ENCODE results near the gene C1orf21.
"Not testable (repeated sequence)": the region's sequence is repeated elsewhere in the genome, so short reads cannot be mapped to it uniquely, and the experiment has no call there.

The C1orf21 gene

GRCh38 chr1:184608990-184609389 is 222.2 kb downstream of the C1orf21 start:
- no peak overlapping the region for H3K4me3 ChIP-seq (ENCODE audit: low read length)
- DNase-seq (ENCODE audit: low read depth): no peak
- TF ChIP-seq, protein P1, sequence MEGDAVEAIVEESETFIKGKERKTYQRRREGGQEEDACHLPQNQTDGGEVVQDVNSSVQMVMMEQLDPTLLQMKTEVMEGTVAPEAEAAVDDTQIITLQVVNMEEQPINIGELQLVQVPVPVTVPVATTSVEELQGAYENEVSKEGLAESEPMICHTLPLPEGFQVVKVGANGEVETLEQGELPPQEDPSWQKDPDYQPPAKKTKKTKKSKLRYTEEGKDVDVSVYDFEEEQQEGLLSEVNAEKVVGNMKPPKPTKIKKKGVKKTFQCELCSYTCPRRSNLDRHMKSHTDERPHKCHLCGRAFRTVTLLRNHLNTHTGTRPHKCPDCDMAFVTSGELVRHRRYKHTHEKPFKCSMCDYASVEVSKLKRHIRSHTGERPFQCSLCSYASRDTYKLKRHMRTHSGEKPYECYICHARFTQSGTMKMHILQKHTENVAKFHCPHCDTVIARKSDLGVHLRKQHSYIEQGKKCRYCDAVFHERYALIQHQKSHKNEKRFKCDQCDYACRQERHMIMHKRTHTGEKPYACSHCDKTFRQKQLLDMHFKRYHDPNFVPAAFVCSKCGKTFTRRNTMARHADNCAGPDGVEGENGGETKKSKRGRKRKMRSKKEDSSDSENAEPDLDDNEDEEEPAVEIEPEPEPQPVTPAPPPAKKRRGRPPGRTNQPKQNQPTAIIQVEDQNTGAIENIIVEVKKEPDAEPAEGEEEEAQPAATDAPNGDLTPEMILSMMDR (conservative IDR thresholded peaks at IDR 0.05; ENCODE audit: low read depth, low read length): no peak

DNA sequence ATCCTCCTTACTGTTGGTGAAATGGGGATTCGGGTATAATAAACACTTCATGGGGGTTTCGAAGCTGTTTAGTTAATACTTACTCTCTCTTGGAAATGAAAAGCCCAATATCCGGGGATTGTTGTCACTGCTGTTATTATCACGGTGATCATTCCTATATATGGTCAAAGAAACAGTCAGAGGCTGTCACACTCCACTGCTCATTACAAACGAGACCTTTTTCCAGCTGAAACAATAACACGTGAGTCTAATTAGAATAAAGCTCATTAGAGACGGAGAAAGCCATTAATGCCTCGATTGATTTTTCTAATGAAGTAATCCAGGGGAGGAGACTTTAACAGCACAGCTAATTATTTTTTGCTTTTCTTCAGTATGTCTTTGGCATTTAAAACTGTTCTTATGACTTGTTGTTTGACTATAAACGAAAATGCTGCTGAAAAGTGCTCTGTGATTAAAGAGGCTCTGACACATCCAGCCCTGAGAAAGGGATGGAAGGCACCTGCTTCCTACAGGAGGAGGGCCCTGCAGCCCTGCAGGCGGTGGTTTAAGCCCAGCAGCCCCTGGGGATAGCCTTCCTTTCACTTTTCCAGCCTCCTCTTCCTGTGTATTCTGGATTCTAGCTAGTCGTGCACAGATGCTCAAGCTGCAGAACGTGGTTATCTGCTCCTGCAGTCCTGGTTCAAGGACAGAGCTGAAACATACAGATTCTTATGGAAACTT is 224.2 kb downstream of the C1orf21 start:
- peak overlapping the region; percentile 14 for H3K4me3 ChIP-seq (ENCODE audit: low read length)
- peak; percentile 29 for DNase-seq (ENCODE audit: low read depth)
- TF ChIP-seq, protein P1 (conservative IDR thresholded peaks at IDR 0.05; ENCODE audit: low read depth, low read length): no peak

DNA sequence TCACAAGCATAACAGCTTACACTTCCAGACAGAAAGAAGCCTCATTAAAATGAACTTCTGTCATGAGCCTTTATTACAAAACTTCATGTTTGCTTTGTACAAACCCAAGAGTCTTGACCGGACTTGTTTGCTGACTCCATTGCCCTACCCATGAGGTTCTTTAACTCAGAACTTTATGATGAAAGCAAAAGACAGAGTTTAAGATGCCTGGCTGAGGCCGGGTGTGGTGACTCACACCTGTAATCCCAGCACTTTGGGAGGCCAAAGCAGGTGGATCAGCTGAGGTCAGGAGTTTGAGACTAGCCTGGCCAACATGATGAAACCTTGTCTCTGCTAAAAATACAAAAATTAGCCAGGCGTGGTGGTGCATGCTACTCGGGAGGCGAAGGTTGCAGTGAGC is 225.4 kb downstream of the C1orf21 start:
- DNase-seq (ENCODE audit: low read depth); H3K4me3 ChIP-seq (ENCODE audit: low read length): not testable (repeated sequence)

GRCh38 chr1:184614667-184615066 is 227.8 kb downstream of the C1orf21 start:
- no peak for DNase-seq (ENCODE audit: low read depth)
- TF ChIP-seq, protein P1 (conservative IDR thresholded peaks at IDR 0.05; ENCODE audit: low read depth, low read length): no peak
- H3K4me3 ChIP-seq (ENCODE audit: low read length): no peak overlapping the region

DNA sequence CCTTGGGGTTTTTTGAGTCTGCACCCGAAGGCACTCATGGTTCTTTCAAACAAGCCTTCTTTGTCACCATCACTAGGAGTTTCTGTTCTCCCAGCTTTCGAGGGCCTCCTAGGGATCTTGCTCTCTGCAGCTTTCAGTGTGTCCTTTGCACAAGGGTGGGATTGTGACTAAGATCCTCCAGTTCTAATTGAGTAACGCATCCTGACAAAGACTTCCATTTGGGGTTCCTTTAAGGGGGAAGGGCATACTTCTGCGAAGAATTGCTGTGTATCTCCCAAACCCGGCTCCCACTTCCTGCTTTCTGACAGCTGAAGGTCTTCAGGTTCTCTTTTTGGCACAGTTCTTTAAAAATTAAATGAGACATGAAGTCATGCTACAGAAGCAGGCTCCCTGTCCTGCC is 228.5 kb downstream of the C1orf21 start:
- TF ChIP-seq, protein P1 (conservative IDR thresholded peaks at IDR 0.05; ENCODE audit: low read depth, low read length): no peak
- H3K4me3 ChIP-seq (ENCODE audit: low read length): no peak overlapping the region
- DNase-seq (ENCODE audit: low read depth): no peak

GRCh38 chr1:184616504-184616903 is 229.7 kb downstream of the C1orf21 start:
- no peak overlapping the region for H3K4me3 ChIP-seq (ENCODE audit: low read length)

GRCh38 chr1:184617433-184618029 is 230.7 kb downstream of the C1orf21 start:
- no peak overlapping the region for H3K4me3 ChIP-seq (ENCODE audit: low read length)
- DNase-seq (ENCODE audit: low read depth): no peak
- TF ChIP-seq, protein P1 (conservative IDR thresholded peaks at IDR 0.05; ENCODE audit: low read depth, low read length): no peak

More at GRCh38 chr1:184616504-184616903, 229.7 kb downstream of the C1orf21 start:
- TF ChIP-seq, protein P1 (conservative IDR thresholded peaks at IDR 0.05; ENCODE audit: low read depth, low read length): no peak
- DNase-seq (ENCODE audit: low read depth): no peak

Data from retinal pigment epithelial cell (primary cell).